ENCODE data around the gene ZFPL1. TPM values are rescaled to one million over a fixed set of nuclear protein-coding genes. Genes with fewer than 3 reads are reported as not detected.

Gene ZFPL1
- total and polyA plus RNA-seq, 3 donors from 2014 or later = 52.7 to 70.6 (median 57.2) TPM

DNA sequence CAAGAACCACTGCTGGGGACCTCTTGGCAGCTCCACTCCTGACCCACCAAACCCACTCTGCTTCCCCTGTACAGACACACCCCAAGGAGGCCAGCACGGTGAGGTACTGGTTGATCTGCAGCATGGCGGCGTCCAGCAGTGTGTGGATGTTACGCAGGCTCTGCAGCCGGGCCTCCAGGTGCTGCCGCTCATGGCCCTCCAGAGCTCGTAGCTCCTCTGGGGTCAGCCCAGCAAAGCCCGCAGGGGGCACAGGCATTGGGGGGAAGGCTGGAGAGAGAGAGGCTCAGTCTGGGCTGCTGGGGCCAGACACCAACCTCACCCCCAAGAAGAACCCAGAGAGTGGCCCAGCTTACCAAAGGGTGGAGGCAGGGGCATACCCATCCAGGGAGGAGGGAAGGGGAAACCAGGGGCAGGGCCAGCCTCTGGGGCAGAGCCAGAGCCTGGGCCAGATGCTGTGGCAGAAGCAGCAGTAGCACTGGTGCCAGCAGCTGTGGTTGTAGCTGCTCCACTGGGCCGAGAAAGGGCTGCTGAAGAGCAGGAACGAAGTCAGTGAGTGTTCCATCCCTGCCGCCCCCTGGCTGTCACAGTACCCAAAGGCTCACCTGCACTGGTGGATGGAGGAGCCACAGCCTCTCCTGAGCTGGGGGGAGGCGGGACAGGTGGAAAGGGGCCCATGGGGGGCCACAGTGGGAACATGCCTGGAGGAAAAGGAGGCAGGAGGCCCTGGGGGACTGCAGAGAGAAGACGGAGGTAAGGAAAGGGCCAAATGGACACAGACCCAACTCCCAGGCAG is 45.8 kb downstream of the ZFPL1 start:
- Histone ChIP-seq H3K27ac (no peak overlapping the region), H3K36me3 (ENCODE audit: low read depth, missing control alignments) (no peaks in the 10 kb centered on the region)
- 81 to 87% methylated on average over 10 to 13 of the region's 13 CpGs for WGBS, 2 donors

DNA sequence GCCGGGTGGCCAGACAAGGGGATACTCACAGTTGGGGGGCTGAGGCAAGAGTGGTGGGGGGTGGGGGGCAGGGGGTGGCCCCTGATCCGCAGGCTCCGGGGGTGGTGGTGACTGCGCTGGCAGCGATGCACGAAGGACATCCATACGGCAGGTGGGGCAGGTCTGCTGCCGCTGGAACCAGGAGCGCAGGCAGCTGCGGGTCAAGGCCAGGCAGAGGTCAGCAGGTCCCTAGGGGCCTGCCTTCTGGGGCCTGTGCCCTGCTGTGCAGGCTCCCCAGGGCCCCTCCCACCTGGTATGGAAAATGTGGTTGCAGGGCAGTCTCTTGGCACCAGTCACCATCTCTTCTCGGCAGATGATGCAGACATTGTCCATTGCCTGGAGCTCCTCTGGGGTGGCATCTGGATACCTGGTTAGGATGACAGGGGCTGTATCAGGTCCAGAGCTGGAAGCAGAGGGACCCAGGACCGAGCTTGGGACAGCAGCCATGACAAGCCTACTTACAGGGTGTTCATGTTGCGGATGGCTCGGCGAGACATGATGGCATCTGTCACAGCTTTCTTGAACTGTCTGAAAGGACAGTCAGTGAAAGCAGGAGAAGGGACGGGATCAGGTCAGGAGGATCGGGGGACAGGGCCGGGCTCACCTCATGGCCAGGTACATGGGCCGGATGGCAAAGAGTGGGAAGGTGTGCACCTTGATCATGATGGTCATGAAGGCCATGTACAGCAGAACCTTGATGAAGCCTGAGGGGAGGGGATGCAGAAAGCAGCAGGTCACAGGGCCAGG is 46.8 kb downstream of the ZFPL1 start:
- TF ChIP-seq, protein P1, sequence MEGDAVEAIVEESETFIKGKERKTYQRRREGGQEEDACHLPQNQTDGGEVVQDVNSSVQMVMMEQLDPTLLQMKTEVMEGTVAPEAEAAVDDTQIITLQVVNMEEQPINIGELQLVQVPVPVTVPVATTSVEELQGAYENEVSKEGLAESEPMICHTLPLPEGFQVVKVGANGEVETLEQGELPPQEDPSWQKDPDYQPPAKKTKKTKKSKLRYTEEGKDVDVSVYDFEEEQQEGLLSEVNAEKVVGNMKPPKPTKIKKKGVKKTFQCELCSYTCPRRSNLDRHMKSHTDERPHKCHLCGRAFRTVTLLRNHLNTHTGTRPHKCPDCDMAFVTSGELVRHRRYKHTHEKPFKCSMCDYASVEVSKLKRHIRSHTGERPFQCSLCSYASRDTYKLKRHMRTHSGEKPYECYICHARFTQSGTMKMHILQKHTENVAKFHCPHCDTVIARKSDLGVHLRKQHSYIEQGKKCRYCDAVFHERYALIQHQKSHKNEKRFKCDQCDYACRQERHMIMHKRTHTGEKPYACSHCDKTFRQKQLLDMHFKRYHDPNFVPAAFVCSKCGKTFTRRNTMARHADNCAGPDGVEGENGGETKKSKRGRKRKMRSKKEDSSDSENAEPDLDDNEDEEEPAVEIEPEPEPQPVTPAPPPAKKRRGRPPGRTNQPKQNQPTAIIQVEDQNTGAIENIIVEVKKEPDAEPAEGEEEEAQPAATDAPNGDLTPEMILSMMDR (IDR thresholded peaks at IDR 0.05) = no peak
- TF ChIP-seq POLR2A (IDR thresholded peaks at IDR 0.05) = no peak
- Histone ChIP-seq H3K27ac (no peak overlapping the region), H3K4me3 (no peak overlapping the region), H3K27me3 (no peaks in the 10 kb centered on the region), H3K4me1 (peaks cover 22% of the 10 kb centered on the region), H3K36me3 (ENCODE audit: low read depth, missing control alignments) (no peaks in the 10 kb centered on the region), H3K9me3 (no peaks in the 10 kb centered on the region)
- DNase-seq = no peak
- intact Hi-C loops (cut with DNase I; ENCODE audit: low total_unique reads) = no loop called here
- WGBS, 2 donors = 82 to 93% methylated on average over 9 to 19 of the region's 19 CpGs

More for the DNA sequence above, 45.8 kb downstream of the ZFPL1 start:
- no peaks in the 10 kb centered on the region for H3K9me3 ChIP-seq
- H3K4me3 ChIP-seq = no peak overlapping the region
- no peak for TF ChIP-seq POLR2A (IDR thresholded peaks at IDR 0.05)
- intact Hi-C loops (cut with DNase I; ENCODE audit: low total_unique reads) = no loop called here
- H3K27me3 ChIP-seq = no peaks in the 10 kb centered on the region
- peaks cover 15% of the 10 kb centered on the region for H3K4me1 ChIP-seq
- no peak for DNase-seq

DNA sequence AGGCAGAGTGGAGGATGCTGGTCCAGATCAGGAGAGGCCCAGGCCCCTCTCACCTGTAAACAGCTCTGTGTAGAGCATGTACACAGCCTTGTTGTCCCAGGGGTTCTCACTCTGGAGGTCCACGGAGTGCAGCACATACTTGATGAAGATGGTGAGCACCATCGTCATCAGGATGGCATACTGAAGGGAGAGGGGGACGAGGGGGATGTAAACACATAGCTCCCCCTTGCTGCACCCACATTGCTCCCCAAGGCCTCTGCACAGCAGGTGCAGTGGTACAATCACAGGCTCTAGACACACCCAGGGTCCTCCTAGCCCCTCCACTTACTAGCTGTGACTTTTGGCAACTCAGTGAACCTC is 47.4 kb downstream of the ZFPL1 start:
- intact Hi-C loops (cut with DNase I; ENCODE audit: low total_unique reads) = no loop called here
- H3K36me3 ChIP-seq (ENCODE audit: low read depth, missing control alignments) = no peaks in the 10 kb centered on the region

DNA sequence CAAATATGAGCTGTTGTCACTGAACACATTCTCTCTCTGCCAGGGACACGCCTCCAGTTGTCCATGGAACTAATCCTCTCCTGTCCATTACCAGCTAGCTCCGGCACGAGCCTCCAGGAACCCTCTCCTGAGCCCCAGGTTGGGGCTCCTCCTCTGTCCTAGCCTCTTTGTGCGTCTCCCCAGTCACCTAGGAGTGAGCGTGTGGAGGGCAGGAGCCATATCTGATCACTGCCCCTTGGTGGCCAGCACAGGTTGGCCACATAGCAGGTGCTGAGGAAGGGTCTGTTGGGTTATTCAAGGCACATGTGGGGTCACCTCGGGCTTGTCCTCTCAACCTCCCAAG is 47.8 kb downstream of the ZFPL1 start:
- H3K9me3 ChIP-seq = no peaks in the 10 kb centered on the region
- 88 to 91% methylated on average over 5 to 6 of the region's 6 CpGs for WGBS, 2 donors
- H3K4me3 ChIP-seq = no peak overlapping the region
- DNase-seq = no peak
- H3K4me1 ChIP-seq = peaks cover 24% of the 10 kb centered on the region
- intact Hi-C loops (cut with DNase I; ENCODE audit: low total_unique reads) = no loop called here
- no peak for TF ChIP-seq POLR2A (IDR thresholded peaks at IDR 0.05)
- TF ChIP-seq, protein P1 (IDR thresholded peaks at IDR 0.05) = no peak
- no peak overlapping the region for H3K27ac ChIP-seq
- H3K27me3 ChIP-seq = no peaks in the 10 kb centered on the region
- H3K36me3 ChIP-seq (ENCODE audit: low read depth, missing control alignments) = no peaks in the 10 kb centered on the region

More for the DNA sequence above, 47.4 kb downstream of the ZFPL1 start:
- H3K27me3 ChIP-seq = no peaks in the 10 kb centered on the region
- H3K4me3 ChIP-seq = no peak overlapping the region
- WGBS, 2 donors = 80 to 89% methylated on average over 3 of the region's 3 CpGs
- TF ChIP-seq, protein P1 (IDR thresholded peaks at IDR 0.05) = no peak
- H3K9me3 ChIP-seq = no peaks in the 10 kb centered on the region
- DNase-seq = no peak
- H3K27ac ChIP-seq = no peak overlapping the region
- H3K4me1 ChIP-seq = peaks cover 24% of the 10 kb centered on the region

DNA sequence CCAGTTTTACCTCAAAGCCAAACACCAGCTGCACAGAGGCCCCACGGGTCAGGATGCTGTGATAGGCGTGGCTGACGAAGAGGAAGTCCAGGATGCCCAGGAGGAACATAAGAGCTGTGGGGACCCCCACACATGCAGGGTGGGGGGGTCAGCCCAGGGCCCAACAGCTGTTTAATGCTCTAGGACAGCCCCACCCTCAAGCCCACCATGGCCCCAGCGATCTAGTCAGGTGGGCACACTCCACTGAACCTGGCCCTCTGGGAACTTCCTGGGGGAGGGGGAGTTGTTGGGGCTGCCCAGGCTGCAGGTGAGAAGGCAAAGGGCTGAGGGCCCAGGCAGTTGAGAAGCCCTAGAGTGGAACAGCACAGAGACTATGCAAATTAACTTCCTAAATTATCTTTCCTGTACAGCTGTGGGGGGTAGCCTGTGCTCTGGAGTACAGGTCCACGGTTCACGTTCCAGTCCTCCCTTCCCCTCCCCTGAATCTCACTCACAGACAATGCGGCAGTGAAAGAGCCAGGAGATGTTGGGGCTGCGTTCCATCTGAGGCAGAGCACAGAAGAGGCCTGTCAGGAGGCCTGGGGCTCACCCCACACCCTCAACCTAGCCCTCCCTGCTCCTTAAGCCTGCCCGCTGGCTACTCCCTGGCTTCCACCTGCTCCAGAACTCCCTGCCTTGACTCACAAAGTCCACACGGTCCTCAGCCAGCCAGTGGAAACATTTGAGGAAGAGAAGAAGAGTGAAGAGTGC is 48.4 kb downstream of the ZFPL1 start:
- Histone ChIP-seq H3K9me3 (no peaks in the 10 kb centered on the region), H3K4me1 (peaks cover 24% of the 10 kb centered on the region), H3K36me3 (ENCODE audit: low read depth, missing control alignments) (no peaks in the 10 kb centered on the region), H3K27ac (no peak overlapping the region), H3K4me3 (no peak overlapping the region), H3K27me3 (no peaks in the 10 kb centered on the region)
- DNase-seq = no peak
- intact Hi-C loops (cut with DNase I; ENCODE audit: low total_unique reads) = no loop called here
- 59 to 67% methylated on average over 9 to 10 of the region's 10 CpGs for WGBS, 2 donors
- no peak for TF ChIP-seq POLR2A (IDR thresholded peaks at IDR 0.05)
- TF ChIP-seq, protein P1 (IDR thresholded peaks at IDR 0.05) = no peak
